K562 (cell line): Measurements from ENCODE around the gene SCRN1. TPM values are rescaled to one million over a fixed set of nuclear protein-coding genes. Genes with fewer than 3 reads are reported as not detected.

Experiments
- ATAC-seq: fragments of 200-7000 bp; cut with Tn5 transposase; 3 replicates; pipeline ENCODE4 v1.9.1; 2020; ENCODE audit warnings: moderate library complexity
- BruUV-seq: library from RNA; stranded (reverse); fragments of 400-500 nt; replicated peaks from 2 replicates; lab custom pipeline; 2021; lab: Mats Ljungman, UMichigan
- CTCF ChIA-PET: fragments of 300-600 bp; formaldehyde crosslinking; extraction: SDS; loops from one replicate; lab custom pipeline; 2021; ENCODE audit warnings: low intra/inter-chr PET ratio; lab: Yijun Ruan, JAX
- POLR2A ChIA-PET: fragments of 300-600, 350-650 bp; sonication (Branson Sonifier 250); formaldehyde crosslinking; extraction: SDS; loops from one replicate; lab custom pipeline; 2021; ENCODE audit warnings: antibody characterized with exemption, inconsistent platforms; lab: Yijun Ruan, JAX
- DNase-seq, 4 experiments: peaks; one replicate each; pipeline versions ENCODE4 v3.0.0 to v3.0.0-alpha.2; 2011 to 2018; ENCODE audit warnings: low spot score in 3 of 4, mixed read lengths in 3 of 4; ENCODE audit errors: extremely low read depth in 1 of 4
- FAIRE-seq: peaks from 2 replicates; lab custom pipeline; 2011; peaks lifted over from hg19 to GRCh38; lab: Jason Lieb, UNC
- H2AFZ ChIP-seq: 2 replicates; pipeline ENCODE4 v1.6.0; 2011; ENCODE audit warnings: low read depth, low read length, control low read depth, inconsistent platforms
- H3K27ac ChIP-seq: fragments of 200-600 bp; 3 replicates; pipeline ENCODE4 v1.8.0; 2011; ENCODE audit warnings: low read depth, mild to moderate bottlenecking, control low read depth, inconsistent platforms, low read length, moderate library complexity, mixed read lengths; ENCODE audit errors: extremely low read depth
- H3K27me3 ChIP-seq, 2 experiments: fragments of 300-600 bp in 1 of 2; 2 replicates in 1 of 2; 3 replicates in 1 of 2; pipeline versions ENCODE4 v1.6.0 to v1.8.0; 2011; ENCODE audit warnings: inconsistent platforms in 2 of 2, low read length in 2 of 2, mild to moderate bottlenecking in 1 of 2, mixed read lengths in 1 of 2, moderate library complexity in 1 of 2; ENCODE audit not compliant: control insufficient read depth in 2 of 2, insufficient read depth in 2 of 2
- H3K36me3 ChIP-seq: fragments of 300-600 bp; 3 replicates; pipeline ENCODE4 v1.8.0; 2011; ENCODE audit warnings: mild to moderate bottlenecking, low read length, inconsistent platforms; ENCODE audit not compliant: control insufficient read depth, insufficient read depth
- H3K4me1 ChIP-seq, 2 experiments: fragments of 200-600 bp in 1 of 2; replicated peaks in 1 of 2; 2 replicates in 1 of 2; 3 replicates in 1 of 2; pipeline versions ENCODE4 v1.5.1 to v1.8.0; 2011; ENCODE audit warnings: inconsistent platforms in 2 of 2, low read length in 2 of 2, mild to moderate bottlenecking in 1 of 2, mixed read lengths in 1 of 2, moderate library complexity in 1 of 2; ENCODE audit not compliant: control insufficient read depth in 2 of 2, insufficient read depth in 2 of 2
- H3K4me2 ChIP-seq: 2 replicates; pipeline ENCODE4 v1.6.1; 2011; ENCODE audit warnings: low read length, control low read depth, inconsistent platforms, mixed read lengths; ENCODE audit not compliant: insufficient read depth
- H3K4me3 ChIP-seq: fragments of 200-600 bp; sonication (generic), shearing (Covaris generic); 2 replicates; pipeline ENCODE4 v1.5.1; 2016; ENCODE audit warnings: control low read depth, inconsistent platforms
- H3K79me2 ChIP-seq: fragments of 200-600 bp; 3 replicates; pipeline ENCODE4 v1.8.0; 2011; ENCODE audit warnings: low read length, inconsistent platforms; ENCODE audit not compliant: control insufficient read depth, insufficient read depth
- H3K9ac ChIP-seq, 2 experiments: 2 replicates each; pipeline versions ENCODE4 v1.6.0 to v1.6.1; 2011; ENCODE audit warnings: low read depth in 2 of 2, low read length in 2 of 2, control low read depth in 1 of 2, inconsistent platforms in 1 of 2, mild to moderate bottlenecking in 1 of 2, mixed read lengths in 1 of 2; ENCODE audit not compliant: insufficient read depth in 1 of 2
- H3K9me1 ChIP-seq: one replicate; pipeline ENCODE4 v1.6.0; 2011; ENCODE audit warnings: inconsistent platforms, mild to moderate bottlenecking, low read length, moderate library complexity; ENCODE audit not compliant: control insufficient read depth, insufficient read depth
- H3K9me3 ChIP-seq: replicated peaks from 2 replicates; pipeline ENCODE4 v1.5.1; 2011; ENCODE audit warnings: low read depth, low read length, inconsistent platforms; ENCODE audit not compliant: control insufficient read depth, insufficient read depth
- H4K20me1 ChIP-seq: replicated peaks from 2 replicates; pipeline ENCODE4 v1.6.1; 2011; ENCODE audit warnings: low read length, inconsistent platforms, mixed read lengths; ENCODE audit not compliant: control insufficient read depth, insufficient read depth
- CCNT2 ChIP-seq: IDR thresholded peaks from 2 replicates; pipeline ENCODE4 v1.6.1; 2011; ENCODE audit warnings: borderline replicate concordance, low read depth, mild to moderate bottlenecking, moderate library complexity, mixed read lengths, low read length; ENCODE audit not compliant: insufficient read length; ENCODE audit errors: extremely low read depth
- CHD4 ChIP-seq: fragments of 200-600 bp; sonication (generic); IDR thresholded peaks from 3 replicates; pipeline ENCODE4 v1.6.1; 2012; ENCODE audit warnings: low read depth, mild to moderate bottlenecking, mixed read lengths, low read length, inconsistent platforms; ENCODE audit not compliant: insufficient read depth, insufficient replicate concordance, poor library complexity, severe bottlenecking
- EGR1 ChIP-seq: fragments of 450-650 bp; conservative IDR thresholded peaks from 2 replicates; pipeline ENCODE4 v1.6.1; 2017; ENCODE audit warnings: mild to moderate bottlenecking
- EHMT2 ChIP-seq: fragments of 450-650 bp; IDR thresholded peaks from 2 replicates; pipeline ENCODE4 v1.6.1; 2018; ENCODE audit warnings: antibody characterized with exemption
- HOXB6 ChIP-seq: fragments of 250-450 bp; sonication (Bioruptor Pico); IDR thresholded peaks from 2 replicates; pipeline ENCODE4 v1.5.1; 2022; ENCODE audit warnings: mild to moderate bottlenecking, borderline replicate concordance
- POU5F1 ChIP-seq: fragments of 150-350 bp; IDR thresholded peaks from 2 replicates; pipeline ENCODE4 v1.6.1; 2014; ENCODE audit warnings: borderline replicate concordance, low read length, low read depth, mild to moderate bottlenecking; ENCODE audit not compliant: partially characterized antibody
- ZEB2 ChIP-seq: fragments of 450-650 bp; IDR thresholded peaks from 2 replicates; pipeline ENCODE4 v1.6.1; 2016
- ZNF274 ChIP-seq: IDR thresholded peaks from 2 replicates; pipeline ENCODE4 v1.6.1; 2011; ENCODE audit warnings: low read depth, mild to moderate bottlenecking, low read length, moderate library complexity, borderline replicate concordance
- WGBS: fragments of 100-300 bp; shearing (Covaris generic); methylation state at CpG from one replicate; pipeline ENCODE4 v1.1.6; 2016; ENCODE audit warnings: low coverage, mixed read lengths; ENCODE audit not compliant: insufficient coverage; ENCODE audit errors: missing lambda C conversion rate; 5-methylcytosine and 5-hydroxymethylcytosine counted together
- in situ Hi-C: fragments of 300-500 bp; cut with MboI; formaldehyde crosslinking; loops from 4 replicates; pipeline ENCODE4 v1.15.0; 2018; ENCODE audit warnings: inconsistent platforms, mixed read lengths
- intact Hi-C: fragments of 100-400 bp; cut with micrococcal nuclease; formaldehyde crosslinking; loops from 2 replicates; pipeline ENCODE4 v1.14.2; 2022
- polyA plus RNA-seq, 8 experiments: library from polyadenylated mRNA; depleted of rRNA in 4 of 8; stranded (reverse) in 5 of 8; unstranded in 3 of 8; fragments of >200 nt; fragmentation: Nextera tagmentation in 2 of 8; fragmentation: Illumina TruSeq in 1 of 8; extraction: Ambion mirVana in 2 of 8; extraction: Trizol in 1 of 8; gene quantifications; 2 replicates each; pipeline versions ENCODE4 v1.2.1 to v1.2.3, GENCODE V29; 2011 to 2014; ENCODE audit warnings: inconsistent platforms in 1 of 8, missing spikeins in 1 of 8
- total RNA-seq, 7 experiments: library from RNA; depleted of rRNA in 6 of 7; stranded (reverse); fragments of >200 nt in 6 of 7; fragmentation: Illumina TruSeq in 2 of 7; extraction: Trizol in 2 of 7; gene quantifications; 2 replicates each; pipeline versions ENCODE4 v1.2.1 to v1.2.3, GENCODE V29; 2011 to 2021; ENCODE audit warnings: low replicate concordance in 1 of 7
- TF ChIP-seq, protein P1 (sequence below): fragments of 450-650 bp; formaldehyde crosslinking; IDR thresholded peaks from 2 replicates; pipeline ENCODE4 v1.4.0; 2020; ENCODE audit warnings: mild to moderate bottlenecking, moderate library complexity
- TF ChIP-seq, protein P2 (sequence below): fragments of 450-650 bp; IDR thresholded peaks from 2 replicates; pipeline ENCODE4 v1.6.1; 2016; ENCODE audit warnings: borderline replicate concordance

Gene SCRN1
- total and polyA plus RNA-seq, 9 of the 15 experiments (the other 6 are each of a cell fraction or from before 2014, with no cell fraction given): 0.13 to 1.4 (median 0.20) TPM

DNA sequence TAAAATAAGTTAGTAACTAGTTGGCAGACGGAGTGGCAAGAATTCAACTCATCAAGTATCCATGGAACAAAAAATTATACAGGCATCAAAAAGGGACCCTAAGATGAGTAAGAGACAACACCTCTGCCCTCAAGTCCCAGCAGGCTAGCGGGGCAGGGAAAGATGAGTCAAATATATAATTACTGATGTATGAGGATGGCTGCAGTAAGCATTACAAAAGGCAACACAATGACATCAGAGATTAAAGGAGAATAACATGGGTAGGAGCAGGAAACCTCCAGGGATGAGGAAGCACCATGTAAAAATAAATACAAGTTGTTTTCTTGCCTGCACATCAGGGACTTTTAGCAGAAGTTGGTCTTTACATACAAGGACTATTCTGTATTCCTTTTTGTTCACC is 49.4 kb downstream of the SCRN1 start:
- Histone ChIP-seq H3K4me2 (no peak overlapping the region), H3K36me3 (no peaks in the 10 kb centered on the region)

More for the DNA sequence above, 49.4 kb downstream of the SCRN1 start:
- no peak for DNase-seq
- POLR2A ChIA-PET: no interaction called here
- Histone ChIP-seq H3K27ac (no peak overlapping the region), H2AFZ (no peak overlapping the region), H4K20me1 (no peaks in the 10 kb centered on the region), H3K4me3 (no peak overlapping the region), H3K9me1 (no peaks in the 10 kb centered on the region), H3K9ac (no peak overlapping the region), H3K9me3 (no peaks in the 10 kb centered on the region; the same call in 1 of the 2 replicates), H3K27me3 (peaks cover 6 to 9% of the 10 kb centered on the region in 2 experiments; a peak in 2 of 5 replicates), H3K79me2 (no peaks in the 10 kb centered on the region)
- FAIRE-seq: no peak
- in situ Hi-C loops: no loop called here
- intact Hi-C loops: no loop called here
- WGBS: 15% methylated on average over 2 of the region's 2 CpGs
- CTCF ChIA-PET: no interaction called here
- no peak for ATAC-seq
- TF ChIP-seq, protein P1, sequence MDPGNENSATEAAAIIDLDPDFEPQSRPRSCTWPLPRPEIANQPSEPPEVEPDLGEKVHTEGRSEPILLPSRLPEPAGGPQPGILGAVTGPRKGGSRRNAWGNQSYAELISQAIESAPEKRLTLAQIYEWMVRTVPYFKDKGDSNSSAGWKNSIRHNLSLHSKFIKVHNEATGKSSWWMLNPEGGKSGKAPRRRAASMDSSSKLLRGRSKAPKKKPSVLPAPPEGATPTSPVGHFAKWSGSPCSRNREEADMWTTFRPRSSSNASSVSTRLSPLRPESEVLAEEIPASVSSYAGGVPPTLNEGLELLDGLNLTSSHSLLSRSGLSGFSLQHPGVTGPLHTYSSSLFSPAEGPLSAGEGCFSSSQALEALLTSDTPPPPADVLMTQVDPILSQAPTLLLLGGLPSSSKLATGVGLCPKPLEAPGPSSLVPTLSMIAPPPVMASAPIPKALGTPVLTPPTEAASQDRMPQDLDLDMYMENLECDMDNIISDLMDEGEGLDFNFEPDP (CRISPR knock-in tag): no peak
- TF ChIP-seq EGR1 (no peak), HOXB6 (CRISPR knock-in tag) (no peak), ZEB2 (no peak), CHD4 (no peak), EHMT2 (no peak), ZNF274 (no peak), CCNT2 (no peak), POU5F1 (no peak)
- TF ChIP-seq, protein P2, sequence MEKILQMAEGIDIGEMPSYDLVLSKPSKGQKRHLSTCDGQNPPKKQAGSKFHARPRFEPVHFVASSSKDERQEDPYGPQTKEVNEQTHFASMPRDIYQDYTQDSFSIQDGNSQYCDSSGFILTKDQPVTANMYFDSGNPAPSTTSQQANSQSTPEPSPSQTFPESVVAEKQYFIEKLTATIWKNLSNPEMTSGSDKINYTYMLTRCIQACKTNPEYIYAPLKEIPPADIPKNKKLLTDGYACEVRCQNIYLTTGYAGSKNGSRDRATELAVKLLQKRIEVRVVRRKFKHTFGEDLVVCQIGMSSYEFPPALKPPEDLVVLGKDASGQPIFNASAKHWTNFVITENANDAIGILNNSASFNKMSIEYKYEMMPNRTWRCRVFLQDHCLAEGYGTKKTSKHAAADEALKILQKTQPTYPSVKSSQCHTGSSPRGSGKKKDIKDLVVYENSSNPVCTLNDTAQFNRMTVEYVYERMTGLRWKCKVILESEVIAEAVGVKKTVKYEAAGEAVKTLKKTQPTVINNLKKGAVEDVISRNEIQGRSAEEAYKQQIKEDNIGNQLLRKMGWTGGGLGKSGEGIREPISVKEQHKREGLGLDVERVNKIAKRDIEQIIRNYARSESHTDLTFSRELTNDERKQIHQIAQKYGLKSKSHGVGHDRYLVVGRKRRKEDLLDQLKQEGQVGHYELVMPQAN: no peak
- TF ChIP-seq, all 486 proteins: peak for 0
- no TSS peak for BruUV-seq
- peaks cover 0 to 5% of the 10 kb centered on the region in 2 experiments; a peak in 1 of 5 replicates for H3K4me1 ChIP-seq
